K562 (cell line): ENCODE measurements around the gene ST7. TPM values are rescaled to one million over a fixed set of nuclear protein-coding genes. Genes with fewer than 3 reads are reported as not detected.

Experiments
- ATAC-seq: fragments of 200-7000 bp; cut with Tn5 transposase; 3 replicates; pipeline ENCODE4 v1.9.1; 2020; ENCODE audit warnings: moderate library complexity
- BruUV-seq: library from RNA; stranded (reverse); fragments of 400-500 nt; replicated peaks from 2 replicates; lab custom pipeline; 2021; lab: Mats Ljungman, UMichigan
- CTCF ChIA-PET: fragments of 300-600 bp; formaldehyde crosslinking; extraction: SDS; loops from one replicate; lab custom pipeline; 2021; ENCODE audit warnings: low intra/inter-chr PET ratio; lab: Yijun Ruan, JAX
- POLR2A ChIA-PET: fragments of 300-600, 350-650 bp; sonication (Branson Sonifier 250); formaldehyde crosslinking; extraction: SDS; loops from one replicate; lab custom pipeline; 2021; ENCODE audit warnings: antibody characterized with exemption, inconsistent platforms; lab: Yijun Ruan, JAX
- DNase-seq, 4 experiments: peaks; one replicate each; pipeline versions ENCODE4 v3.0.0 to v3.0.0-alpha.2; 2011 to 2018; ENCODE audit warnings: low spot score in 3 of 4, mixed read lengths in 3 of 4; ENCODE audit errors: extremely low read depth in 1 of 4
- FAIRE-seq: peaks from 2 replicates; lab custom pipeline; 2011; peaks lifted over from hg19 to GRCh38; lab: Jason Lieb, UNC
- H2AFZ ChIP-seq: 2 replicates; pipeline ENCODE4 v1.6.0; 2011; ENCODE audit warnings: low read depth, low read length, control low read depth, inconsistent platforms
- H3K27ac ChIP-seq: fragments of 200-600 bp; 3 replicates; pipeline ENCODE4 v1.8.0; 2011; ENCODE audit warnings: low read depth, mild to moderate bottlenecking, control low read depth, inconsistent platforms, low read length, moderate library complexity, mixed read lengths; ENCODE audit errors: extremely low read depth
- H3K27me3 ChIP-seq, 2 experiments: fragments of 300-600 bp in 1 of 2; 2 replicates in 1 of 2; 3 replicates in 1 of 2; pipeline versions ENCODE4 v1.6.0 to v1.8.0; 2011; ENCODE audit warnings: inconsistent platforms in 2 of 2, low read length in 2 of 2, mild to moderate bottlenecking in 1 of 2, mixed read lengths in 1 of 2, moderate library complexity in 1 of 2; ENCODE audit not compliant: control insufficient read depth in 2 of 2, insufficient read depth in 2 of 2
- H3K36me3 ChIP-seq: fragments of 300-600 bp; 3 replicates; pipeline ENCODE4 v1.8.0; 2011; ENCODE audit warnings: mild to moderate bottlenecking, low read length, inconsistent platforms; ENCODE audit not compliant: control insufficient read depth, insufficient read depth
- H3K4me1 ChIP-seq, 2 experiments: fragments of 200-600 bp in 1 of 2; replicated peaks in 1 of 2; 2 replicates in 1 of 2; 3 replicates in 1 of 2; pipeline versions ENCODE4 v1.5.1 to v1.8.0; 2011; ENCODE audit warnings: inconsistent platforms in 2 of 2, low read length in 2 of 2, mild to moderate bottlenecking in 1 of 2, mixed read lengths in 1 of 2, moderate library complexity in 1 of 2; ENCODE audit not compliant: control insufficient read depth in 2 of 2, insufficient read depth in 2 of 2
- H3K4me2 ChIP-seq: 2 replicates; pipeline ENCODE4 v1.6.1; 2011; ENCODE audit warnings: low read length, control low read depth, inconsistent platforms, mixed read lengths; ENCODE audit not compliant: insufficient read depth
- H3K4me3 ChIP-seq: fragments of 200-600 bp; sonication (generic), shearing (Covaris generic); 2 replicates; pipeline ENCODE4 v1.5.1; 2016; ENCODE audit warnings: control low read depth, inconsistent platforms
- H3K79me2 ChIP-seq: fragments of 200-600 bp; 3 replicates; pipeline ENCODE4 v1.8.0; 2011; ENCODE audit warnings: low read length, inconsistent platforms; ENCODE audit not compliant: control insufficient read depth, insufficient read depth
- H3K9ac ChIP-seq, 2 experiments: 2 replicates each; pipeline versions ENCODE4 v1.6.0 to v1.6.1; 2011; ENCODE audit warnings: low read depth in 2 of 2, low read length in 2 of 2, control low read depth in 1 of 2, inconsistent platforms in 1 of 2, mild to moderate bottlenecking in 1 of 2, mixed read lengths in 1 of 2; ENCODE audit not compliant: insufficient read depth in 1 of 2
- H3K9me1 ChIP-seq: one replicate; pipeline ENCODE4 v1.6.0; 2011; ENCODE audit warnings: inconsistent platforms, mild to moderate bottlenecking, low read length, moderate library complexity; ENCODE audit not compliant: control insufficient read depth, insufficient read depth
- H3K9me3 ChIP-seq: replicated peaks from 2 replicates; pipeline ENCODE4 v1.5.1; 2011; ENCODE audit warnings: low read depth, low read length, inconsistent platforms; ENCODE audit not compliant: control insufficient read depth, insufficient read depth
- H4K20me1 ChIP-seq: replicated peaks from 2 replicates; pipeline ENCODE4 v1.6.1; 2011; ENCODE audit warnings: low read length, inconsistent platforms, mixed read lengths; ENCODE audit not compliant: control insufficient read depth, insufficient read depth
- JUNB ChIP-seq: fragments of 450-650 bp; formaldehyde crosslinking; conservative IDR thresholded peaks from 2 replicates; pipeline ENCODE4 v1.4.0; 2020; ENCODE audit warnings: mild to moderate bottlenecking
- MTA1 ChIP-seq: fragments of 450-650 bp; IDR thresholded peaks from 2 replicates; pipeline ENCODE4 v1.6.1; 2017; ENCODE audit warnings: borderline replicate concordance
- NR4A1 ChIP-seq, 2 experiments: fragments of 250-450 bp in 1 of 2; fragments of 450-650 bp in 1 of 2; sonication (Bioruptor Pico) in 1 of 2; IDR thresholded peaks; 2 replicates each; pipeline versions ENCODE4 v1.4.0 to v1.6.1; 2016 to 2020; ENCODE audit warnings: mild to moderate bottlenecking in 2 of 2, missing compliant biosample characterization in 1 of 2, missing genetic modification characterization in 1 of 2, moderate library complexity in 1 of 2
- NRF1 ChIP-seq, 2 experiments: fragments of 450-650 bp; IDR thresholded peaks in 1 of 2; conservative IDR thresholded peaks in 1 of 2; 2 replicates each; pipeline ENCODE4 v1.6.1; 2014; ENCODE audit warnings: mild to moderate bottlenecking in 2 of 2
- POLR2B ChIP-seq: fragments of 450-650 bp; IDR thresholded peaks from 2 replicates; pipeline ENCODE4 v1.6.1; 2018; ENCODE audit warnings: low read depth; ENCODE audit not compliant: partially characterized antibody
- PPARD ChIP-seq: fragments of 250-450 bp; sonication (Bioruptor Pico); IDR thresholded peaks from 2 replicates; pipeline ENCODE4 v1.8.0; 2022; ENCODE audit warnings: inconsistent platforms, mild to moderate bottlenecking, moderate library complexity
- PYGO2 ChIP-seq: fragments of 450-650 bp; IDR thresholded peaks from 2 replicates; pipeline ENCODE4 v1.6.1; 2016; ENCODE audit warnings: mild to moderate bottlenecking, missing genetic modification characterization, moderate library complexity, missing compliant biosample characterization
- RBM25 ChIP-seq: fragments of 200-400 bp; formaldehyde crosslinking; IDR thresholded peaks from 2 replicates; pipeline ENCODE4 v1.6.1; 2018; ENCODE audit warnings: low read length, low read depth, moderate library complexity; ENCODE audit not compliant: severe bottlenecking
- ZNF146 ChIP-seq: IDR thresholded peaks from one replicate; pipeline ENCODE4 v1.6.1; 2018; ENCODE audit warnings: missing compliant biosample characterization; ENCODE audit not compliant: unreplicated experiment
- WGBS: fragments of 100-300 bp; shearing (Covaris generic); methylation state at CpG from one replicate; pipeline ENCODE4 v1.1.6; 2016; ENCODE audit warnings: low coverage, mixed read lengths; ENCODE audit not compliant: insufficient coverage; ENCODE audit errors: missing lambda C conversion rate; 5-methylcytosine and 5-hydroxymethylcytosine counted together
- in situ Hi-C: fragments of 300-500 bp; cut with MboI; formaldehyde crosslinking; loops from 4 replicates; pipeline ENCODE4 v1.15.0; 2018; ENCODE audit warnings: inconsistent platforms, mixed read lengths
- intact Hi-C: fragments of 100-400 bp; cut with micrococcal nuclease; formaldehyde crosslinking; loops from 2 replicates; pipeline ENCODE4 v1.14.2; 2022
- polyA plus RNA-seq, 8 experiments: library from polyadenylated mRNA; depleted of rRNA in 4 of 8; stranded (reverse) in 5 of 8; unstranded in 3 of 8; fragments of >200 nt; fragmentation: Nextera tagmentation in 2 of 8; fragmentation: Illumina TruSeq in 1 of 8; extraction: Ambion mirVana in 2 of 8; extraction: Trizol in 1 of 8; gene quantifications; 2 replicates each; pipeline versions ENCODE4 v1.2.1 to v1.2.3, GENCODE V29; 2011 to 2014; ENCODE audit warnings: inconsistent platforms in 1 of 8, missing spikeins in 1 of 8
- total RNA-seq, 7 experiments: library from RNA; depleted of rRNA in 6 of 7; stranded (reverse); fragments of >200 nt in 6 of 7; fragmentation: Illumina TruSeq in 2 of 7; extraction: Trizol in 2 of 7; gene quantifications; 2 replicates each; pipeline versions ENCODE4 v1.2.1 to v1.2.3, GENCODE V29; 2011 to 2021; ENCODE audit warnings: low replicate concordance in 1 of 7

Gene ST7
- total and polyA plus RNA-seq, 9 of the 15 experiments (the other 6 are each of a cell fraction or from before 2014, with no cell fraction given): 23.9 to 56.3 (median 36.9) TPM

- Histone ChIP-seq H3K4me3 (no peak overlapping the region), H3K36me3 (no peaks in the 10 kb centered on the region; the same call in 2 of the 3 replicates), H3K4me1 (peaks cover 0 to 2% of the 10 kb centered on the region in 2 experiments; a peak in 1 of 5 replicates), H3K27ac (no peak overlapping the region), H4K20me1 (no peaks in the 10 kb centered on the region), H3K79me2 (no peaks in the 10 kb centered on the region), H3K27me3 (0 out of 5 replicates have a peak, but pooled peaks cover 0 to 2% of the 10 kb centered on the region in 2 experiments), H2AFZ (no peak overlapping the region), H3K9me1 (no peaks in the 10 kb centered on the region), H3K4me2 (no peak overlapping the region), H3K9me3 (no peaks in the 10 kb centered on the region), H3K9ac (no peak overlapping the region)
- ATAC-seq: no peak
- no TSS peak for BruUV-seq
- DNase-seq: no peak
- in situ Hi-C loops (loop anchor here (5.0 kb wide), 1 partner anchor 193 kb away; no protein-coding TSS in a partner anchor), intact Hi-C loops (loop anchor here (2.0 to 5.0 kb wide), 2 partner anchors 52 to 102 kb away; no protein-coding TSS in a partner anchor)
- WGBS: 19% methylated on average over 3 of the region's 3 CpGs
- CTCF ChIA-PET: interaction anchor here (2.1 to 3.6 kb wide), 3 partner anchors 59 to 198 kb away, joined by 7 to 63 read pairs (median 54); no protein-coding TSS in a partner anchor
- POLR2A ChIA-PET: interaction anchor here (0.6 to 1.4 kb wide), 3 partner anchors 25 to 29 kb away, joined by 4 to 6 read pairs (median 4); no protein-coding TSS in a partner anchor
- no peak for TF ChIP-seq MTA1
- no peak for TF ChIP-seq JUNB (CRISPR knock-in tag)
- no peak for TF ChIP-seq PPARD
- TF ChIP-seq ZNF146 (CRISPR knock-in tag): no peak
- no peak for TF ChIP-seq NRF1 (conservative IDR thresholded peaks at IDR 0.05 in 1 of 2, IDR thresholded peaks at IDR 0.05 in 1 of 2)
- TF ChIP-seq POLR2B: no peak
- TF ChIP-seq PYGO2: no peak
- no peak for TF ChIP-seq RBM25
- TF ChIP-seq NR4A1 (CRISPR knock-in tag; IDR thresholded peaks at IDR 0.05): no peak
- no peak for TF ChIP-seq NR4A1 (tag; IDR thresholded peaks at IDR 0.05)
- FAIRE-seq: no peak
Measured at GRCh38 chr7:116929021-116929420, 24.3 kb upstream of the ST7 start.
